ENCODE measurements around the gene ICE1. TPM values are rescaled to one million over a fixed set of nuclear protein-coding genes. Genes with fewer than 3 reads are reported as not detected.

ICE1 gene
- total RNA-seq, 1 experiment from 2014 or later = 38.3 TPM

DNA sequence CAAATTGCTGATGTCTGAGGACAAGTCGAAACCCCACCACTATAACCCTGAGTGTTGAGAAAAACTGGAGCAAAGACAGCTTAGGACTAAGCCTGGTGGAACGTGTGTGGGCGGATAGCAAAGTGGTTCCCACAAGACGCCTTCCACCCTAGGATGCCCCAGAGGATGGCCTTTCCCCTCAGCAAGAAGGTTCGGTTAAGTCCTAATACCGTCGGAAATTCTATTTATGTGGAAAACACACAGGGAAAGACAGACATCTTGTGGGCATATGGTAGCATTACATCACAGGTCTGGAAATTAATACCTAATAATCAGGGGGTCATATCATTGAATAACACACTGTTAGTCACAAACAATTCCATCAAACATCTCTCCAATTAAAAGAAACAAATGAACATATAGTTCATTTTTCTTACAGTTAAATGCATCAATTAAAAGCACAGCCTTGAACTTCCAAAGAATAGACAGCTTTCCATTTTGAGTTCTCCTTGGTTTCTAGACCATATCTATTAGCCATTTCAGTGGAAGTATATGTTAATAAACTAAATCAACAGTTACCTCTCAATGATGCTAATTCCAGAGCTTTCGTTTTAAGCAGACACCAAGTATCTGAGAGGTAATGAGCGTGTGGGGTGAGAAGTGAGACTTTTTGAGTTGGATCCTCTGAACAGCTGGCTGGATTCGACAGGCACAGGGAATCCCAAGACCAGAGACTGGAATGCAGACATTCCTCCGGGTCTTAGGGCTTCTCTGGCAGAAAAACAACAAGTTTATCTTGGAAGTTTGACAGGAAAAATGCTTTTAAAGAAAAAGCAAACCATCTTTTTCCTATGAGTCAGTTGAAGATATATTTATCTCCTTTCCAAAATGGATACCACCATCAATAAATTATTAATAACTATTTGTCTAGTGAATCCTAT, 2.9 kb upstream of the ICE1 start:
- H3K4me1 ChIP-seq (ENCODE audit: control insufficient read depth, insufficient read depth, low read length) = peaks cover 27% of the 10 kb centered on the region
- ATAC-seq (no peak), DNase-seq (ENCODE audit: low read depth, low spot score) (peak; percentile 65)
- no peak overlapping the region for H3K4me3 ChIP-seq (ENCODE audit: low read depth in 2 of 2, low read length in 2 of 2)
- H3K36me3 ChIP-seq (ENCODE audit: control insufficient read depth, insufficient read depth, low read length) = peaks cover 4% of the 10 kb centered on the region; the same call in 1 of the 2 replicates
- in situ Hi-C loops (cut with HindIII; ENCODE audit: low pct_unique_long_range_greater_than_20kb, low sequenced_read_pairs) (no loop called here), intact Hi-C loops (cut with micrococcal nuclease; ENCODE audit: unreplicated experiment) (loop anchor here (1.0 kb wide), 2 partner anchors 278 to 540 kb away; no protein-coding TSS in a partner anchor)
- H3K9me3 ChIP-seq (ENCODE audit: control insufficient read depth, insufficient read depth, low read depth, low read length) = no peaks in the 10 kb centered on the region
- TF ChIP-seq, protein P1, sequence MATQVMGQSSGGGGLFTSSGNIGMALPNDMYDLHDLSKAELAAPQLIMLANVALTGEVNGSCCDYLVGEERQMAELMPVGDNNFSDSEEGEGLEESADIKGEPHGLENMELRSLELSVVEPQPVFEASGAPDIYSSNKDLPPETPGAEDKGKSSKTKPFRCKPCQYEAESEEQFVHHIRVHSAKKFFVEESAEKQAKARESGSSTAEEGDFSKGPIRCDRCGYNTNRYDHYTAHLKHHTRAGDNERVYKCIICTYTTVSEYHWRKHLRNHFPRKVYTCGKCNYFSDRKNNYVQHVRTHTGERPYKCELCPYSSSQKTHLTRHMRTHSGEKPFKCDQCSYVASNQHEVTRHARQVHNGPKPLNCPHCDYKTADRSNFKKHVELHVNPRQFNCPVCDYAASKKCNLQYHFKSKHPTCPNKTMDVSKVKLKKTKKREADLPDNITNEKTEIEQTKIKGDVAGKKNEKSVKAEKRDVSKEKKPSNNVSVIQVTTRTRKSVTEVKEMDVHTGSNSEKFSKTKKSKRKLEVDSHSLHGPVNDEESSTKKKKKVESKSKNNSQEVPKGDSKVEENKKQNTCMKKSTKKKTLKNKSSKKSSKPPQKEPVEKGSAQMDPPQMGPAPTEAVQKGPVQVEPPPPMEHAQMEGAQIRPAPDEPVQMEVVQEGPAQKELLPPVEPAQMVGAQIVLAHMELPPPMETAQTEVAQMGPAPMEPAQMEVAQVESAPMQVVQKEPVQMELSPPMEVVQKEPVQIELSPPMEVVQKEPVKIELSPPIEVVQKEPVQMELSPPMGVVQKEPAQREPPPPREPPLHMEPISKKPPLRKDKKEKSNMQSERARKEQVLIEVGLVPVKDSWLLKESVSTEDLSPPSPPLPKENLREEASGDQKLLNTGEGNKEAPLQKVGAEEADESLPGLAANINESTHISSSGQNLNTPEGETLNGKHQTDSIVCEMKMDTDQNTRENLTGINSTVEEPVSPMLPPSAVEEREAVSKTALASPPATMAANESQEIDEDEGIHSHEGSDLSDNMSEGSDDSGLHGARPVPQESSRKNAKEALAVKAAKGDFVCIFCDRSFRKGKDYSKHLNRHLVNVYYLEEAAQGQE (IDR thresholded peaks at IDR 0.05; ENCODE audit: insufficient read depth in 1 of 2, low read depth in 2 of 2, low read length in 1 of 2) = no peak
- TF ChIP-seq, protein P2, sequence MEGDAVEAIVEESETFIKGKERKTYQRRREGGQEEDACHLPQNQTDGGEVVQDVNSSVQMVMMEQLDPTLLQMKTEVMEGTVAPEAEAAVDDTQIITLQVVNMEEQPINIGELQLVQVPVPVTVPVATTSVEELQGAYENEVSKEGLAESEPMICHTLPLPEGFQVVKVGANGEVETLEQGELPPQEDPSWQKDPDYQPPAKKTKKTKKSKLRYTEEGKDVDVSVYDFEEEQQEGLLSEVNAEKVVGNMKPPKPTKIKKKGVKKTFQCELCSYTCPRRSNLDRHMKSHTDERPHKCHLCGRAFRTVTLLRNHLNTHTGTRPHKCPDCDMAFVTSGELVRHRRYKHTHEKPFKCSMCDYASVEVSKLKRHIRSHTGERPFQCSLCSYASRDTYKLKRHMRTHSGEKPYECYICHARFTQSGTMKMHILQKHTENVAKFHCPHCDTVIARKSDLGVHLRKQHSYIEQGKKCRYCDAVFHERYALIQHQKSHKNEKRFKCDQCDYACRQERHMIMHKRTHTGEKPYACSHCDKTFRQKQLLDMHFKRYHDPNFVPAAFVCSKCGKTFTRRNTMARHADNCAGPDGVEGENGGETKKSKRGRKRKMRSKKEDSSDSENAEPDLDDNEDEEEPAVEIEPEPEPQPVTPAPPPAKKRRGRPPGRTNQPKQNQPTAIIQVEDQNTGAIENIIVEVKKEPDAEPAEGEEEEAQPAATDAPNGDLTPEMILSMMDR (IDR thresholded peaks at IDR 0.05) = peak; percentile 87
- H3K27me3 ChIP-seq (ENCODE audit: control insufficient read depth, insufficient read depth, low read length) = no peaks in the 10 kb centered on the region
- ChIA-PET CTCF (interaction anchor here (0.7 to 2.3 kb wide), 4 partner anchors 257 to 540 kb away, joined by 5 to 8 read pairs (median 6); no protein-coding TSS in a partner anchor), POLR2A (no interaction called here)
- H3K27ac ChIP-seq (ENCODE audit: low read length) = no peak overlapping the region
- BruUV-seq (replicated peaks) = no TSS peak

DNA sequence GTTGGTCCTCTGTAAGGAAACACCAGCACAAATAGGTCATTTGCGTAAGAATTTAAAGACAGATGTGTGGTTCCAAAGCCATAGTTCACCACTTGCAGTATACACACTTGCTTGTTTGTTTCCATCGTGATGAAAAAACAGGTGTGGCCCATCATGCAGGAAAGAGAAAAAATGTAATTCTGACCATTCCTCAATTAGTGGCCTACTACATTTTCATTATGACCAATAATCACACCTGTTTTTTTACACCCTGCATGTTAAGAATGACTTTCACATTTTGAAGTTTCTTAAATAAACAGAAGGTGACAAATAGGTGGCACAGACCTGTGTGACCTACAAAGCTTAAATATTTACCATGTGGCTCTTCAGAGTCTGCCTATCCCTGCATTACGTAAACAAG, 2.2 kb upstream of the ICE1 start:
- no peak for DNase-seq (ENCODE audit: low read depth, low spot score)
- intact Hi-C loops (cut with micrococcal nuclease; ENCODE audit: unreplicated experiment) (no loop called here), in situ Hi-C loops (cut with HindIII; ENCODE audit: low pct_unique_long_range_greater_than_20kb, low sequenced_read_pairs) (no loop called here)
- peaks cover 4% of the 10 kb centered on the region for H3K36me3 ChIP-seq (ENCODE audit: control insufficient read depth, insufficient read depth, low read length)
- CTCF ChIA-PET = interaction anchor here (2.3 kb wide), 1 partner anchor 541 kb away, joined by 8 read pairs; no protein-coding TSS in a partner anchor
- H3K9me3 ChIP-seq (ENCODE audit: control insufficient read depth, insufficient read depth, low read depth, low read length) = peaks cover 4% of the 10 kb centered on the region; the same call in 1 of the 2 replicates
- no peak overlapping the region for H3K4me3 ChIP-seq (ENCODE audit: low read depth in 2 of 2, low read length in 2 of 2)
- peaks cover 30% of the 10 kb centered on the region for H3K4me1 ChIP-seq (ENCODE audit: control insufficient read depth, insufficient read depth, low read length)
- no peak for ATAC-seq
- POLR2A ChIA-PET = interaction anchor here (0.6 kb wide), 1 partner anchor 242 kb away, joined by 6 read pairs; no protein-coding TSS in a partner anchor
- no TSS peak for BruUV-seq (replicated peaks)
- no peaks in the 10 kb centered on the region for H3K27me3 ChIP-seq (ENCODE audit: control insufficient read depth, insufficient read depth, low read length)
- no peak overlapping the region for H3K27ac ChIP-seq (ENCODE audit: low read length)
- TF ChIP-seq, protein P1 (IDR thresholded peaks at IDR 0.05; ENCODE audit: insufficient read depth in 1 of 2, low read depth in 2 of 2, low read length in 1 of 2) = no peak
- TF ChIP-seq SIN3A (IDR thresholded peaks at IDR 0.05; ENCODE audit: borderline replicate concordance, insufficient read depth, low read depth, low read length) (no peak), TCF7L2 (IDR thresholded peaks at IDR 0.05; ENCODE audit: low read depth, low read length) (no peak), POLR2AphosphoS5 (IDR thresholded peaks at IDR 0.05; ENCODE audit: low read depth, low read length) (no peak)
- TF ChIP-seq, protein P2 (IDR thresholded peaks at IDR 0.05) = no peak
